GM12878 (cell line): Measurements from ENCODE around the gene LARGE1. TPM values are rescaled to one million over a fixed set of nuclear protein-coding genes. Genes with fewer than 3 reads are reported as not detected.

ENCODE experiments used
- ATAC-seq: fragments of 200-7000 bp; cut with Tn5 transposase; 3 replicates; pipeline ENCODE4 v1.9.1; 2020; ENCODE audit warnings: mild to moderate bottlenecking, moderate library complexity
- BruUV-seq: library from RNA; stranded (reverse); fragments of 400-500 nt; replicated peaks from 2 replicates; lab custom pipeline; 2021; lab: Mats Ljungman, UMichigan
- CTCF ChIA-PET: fragments of 300-600 bp; sonication (Branson Sonifier 250); formaldehyde crosslinking; extraction: SDS; loops from one replicate; lab custom pipeline; 2021; ENCODE audit warnings: inconsistent platforms; lab: Yijun Ruan, JAX
- POLR2A ChIA-PET: fragments of 350-600 bp; formaldehyde crosslinking; extraction: SDS; loops from one replicate; lab custom pipeline; 2021; ENCODE audit warnings: inconsistent platforms; lab: Charles Lee
- RAD21 ChIA-PET: fragments of 300-600 bp; sonication (Branson Sonifier 250); formaldehyde crosslinking; loops from one replicate; lab custom pipeline; 2023; ENCODE audit warnings: antibody characterized with exemption; ENCODE audit not compliant: unreplicated experiment; lab: Charles Lee
- SMC1A ChIA-PET: fragments of 300-600 bp; sonication (Branson Sonifier 250); formaldehyde crosslinking; loops from one replicate; lab custom pipeline; 2023; ENCODE audit not compliant: unreplicated experiment, uncharacterized antibody; lab: Charles Lee
- DNase-seq: peaks from one replicate; pipeline ENCODE4 v3.0.0-alpha.2; 2011; ENCODE audit warnings: low read depth, low spot score
- FAIRE-seq: peaks from 3 replicates; lab custom pipeline; 2011; peaks lifted over from hg19 to GRCh38; lab: Jason Lieb, UNC
- H2AFZ ChIP-seq: 2 replicates; pipeline ENCODE4 v1.6.0; 2011; ENCODE audit warnings: low read depth, low read length, control low read depth; ENCODE audit not compliant: control insufficient read depth
- H3K27ac ChIP-seq: 2 replicates; pipeline ENCODE4 v1.5.1; 2011; ENCODE audit warnings: control low read depth; ENCODE audit not compliant: control insufficient read depth, insufficient read depth
- H3K27me3 ChIP-seq, 2 experiments: replicated peaks in 1 of 2; 2 replicates each; pipeline versions ENCODE4 v1.6.0 to v1.6.1; 2011; ENCODE audit warnings: low read length in 1 of 2; ENCODE audit not compliant: control insufficient read depth in 2 of 2, insufficient read depth in 2 of 2
- H3K36me3 ChIP-seq, 2 experiments: 2 replicates each; pipeline ENCODE4 v1.5.1; 2011; ENCODE audit warnings: low read length in 1 of 2; ENCODE audit not compliant: control insufficient read depth in 2 of 2, insufficient read depth in 2 of 2
- H3K4me1 ChIP-seq: 2 replicates; pipeline ENCODE4 v1.6.1; 2011; ENCODE audit warnings: mild to moderate bottlenecking, low read length, moderate library complexity, mixed read lengths; ENCODE audit not compliant: control insufficient read depth, insufficient read depth
- H3K4me2 ChIP-seq: 2 replicates; pipeline ENCODE4 v1.6.0; 2011; ENCODE audit warnings: control low read depth; ENCODE audit not compliant: control insufficient read depth, insufficient read depth
- H3K4me3 ChIP-seq: fragments of 200-600 bp; sonication (generic); 2 replicates; pipeline ENCODE4 v1.5.1; 2016
- H3K79me2 ChIP-seq: 2 replicates; pipeline ENCODE4 v1.6.0; 2011; ENCODE audit warnings: low read length; ENCODE audit not compliant: control insufficient read depth, insufficient read depth
- H3K9ac ChIP-seq: 2 replicates; pipeline ENCODE4 v1.8.0; 2011; ENCODE audit warnings: low read length, control low read depth, mixed read lengths; ENCODE audit not compliant: control insufficient read depth, insufficient read depth
- H3K9me3 ChIP-seq: replicated peaks from 3 replicates; pipeline ENCODE4 v1.5.1; 2011; ENCODE audit warnings: mild to moderate bottlenecking, low read length; ENCODE audit not compliant: control insufficient read depth, insufficient read depth
- H4K20me1 ChIP-seq: 2 replicates; pipeline ENCODE4 v1.6.0; 2011; ENCODE audit not compliant: control insufficient read depth, insufficient read depth
- BRCA1 ChIP-seq: IDR thresholded peaks from 2 replicates; pipeline ENCODE4 v1.6.1; 2011; ENCODE audit warnings: low read depth, low read length, improper control_type of control experiment
- CREM ChIP-seq: IDR thresholded peaks from 2 replicates; pipeline ENCODE4 v1.6.1; 2014; ENCODE audit warnings: antibody characterized with exemption, low read depth
- RB1 ChIP-seq: fragments of 450-650 bp; formaldehyde crosslinking; IDR thresholded peaks from 2 replicates; pipeline ENCODE4 v1.6.1; 2017; ENCODE audit warnings: mild to moderate bottlenecking, borderline replicate concordance
- SRF ChIP-seq, 2 experiments: IDR thresholded peaks; 2 replicates each; pipeline ENCODE4 v1.6.1; 2011; ENCODE audit warnings: low read depth in 2 of 2, low read length in 2 of 2, mild to moderate bottlenecking in 1 of 2, moderate library complexity in 1 of 2
- SUZ12 ChIP-seq: fragments of 200-600 bp; sonication (generic); IDR thresholded peaks from one replicate; pipeline ENCODE4 v1.6.1; 2018; ENCODE audit warnings: antibody characterized with exemption, mild to moderate bottlenecking; ENCODE audit not compliant: unreplicated experiment
- YBX1 ChIP-seq: fragments of 450-650 bp; IDR thresholded peaks from 2 replicates; pipeline ENCODE4 v1.6.1; 2016; ENCODE audit warnings: antibody characterized with exemption
- ZZZ3 ChIP-seq: IDR thresholded peaks from 2 replicates; pipeline ENCODE4 v1.6.1; 2011; ENCODE audit warnings: low read depth; ENCODE audit not compliant: control insufficient read depth, insufficient read length
- WGBS: methylation state at CpG from one replicate; pipeline ENCODE4 v1.1.6; 2016; ENCODE audit warnings: low lambda C conversion rate; ENCODE audit not compliant: insufficient replicate concordance, insufficient coverage; ENCODE audit errors: missing lambda C conversion rate; 5-methylcytosine and 5-hydroxymethylcytosine counted together
- in situ Hi-C: fragments of 300-500 bp; cut with MboI; formaldehyde crosslinking; loops from 9 replicates; pipeline ENCODE4 v1.14.3; 2018; ENCODE audit warnings: mixed read lengths
- intact Hi-C: fragments of 100-400 bp; cut with micrococcal nuclease; formaldehyde crosslinking; loops from one replicate; pipeline ENCODE4 v1.14.2; 2022; ENCODE audit not compliant: unreplicated experiment
- polyA plus RNA-seq, 11 experiments: library from polyadenylated mRNA; depleted of rRNA in 4 of 11; unstranded in 6 of 11; stranded (reverse) in 5 of 11; fragments of >200 nt; fragmentation: Nextera tagmentation in 4 of 11; fragmentation: Illumina TruSeq in 1 of 11; extraction: Ambion mirVana in 4 of 11; extraction: Trizol in 1 of 11; gene quantifications; 1 replicate in 1 of 11; 2 replicates in 10 of 11; pipeline versions ENCODE4 v1.2.1 to v1.2.3, GENCODE V29; 2011 to 2016; ENCODE audit warnings: inconsistent platforms in 2 of 11, missing spikeins in 2 of 11, low read depth in 1 of 11
- total RNA-seq, 4 experiments: library from RNA; depleted of rRNA in 3 of 4; stranded (reverse); fragments of >200 nt in 3 of 4; fragmentation: Illumina TruSeq in 1 of 4; extraction: Trizol in 1 of 4; gene quantifications; 2 replicates each; pipeline versions ENCODE4 v1.2.1 to v1.2.3, GENCODE V29; 2013 to 2021
- TF ChIP-seq, protein P1 (sequence below): fragments of 450-650 bp; IDR thresholded peaks from 2 replicates; pipeline ENCODE4 v1.6.1; 2017; ENCODE audit warnings: low read depth, mild to moderate bottlenecking, moderate library complexity
- TF ChIP-seq, protein P2 (sequence below): IDR thresholded peaks from 2 replicates; pipeline ENCODE4 v1.6.1; 2012; ENCODE audit warnings: low read depth, low read length, improper control_type of control experiment
- TF ChIP-seq, protein P3 (sequence below): IDR thresholded peaks from 2 replicates; pipeline ENCODE4 v1.6.1; 2012; ENCODE audit warnings: low read length, inconsistent platforms
- TF ChIP-seq, protein P4 (sequence below): fragments of 450-650 bp; IDR thresholded peaks from 2 replicates; pipeline ENCODE4 v1.6.1; 2017; ENCODE audit warnings: mild to moderate bottlenecking
- TF ChIP-seq, protein P5 (sequence below): fragments of 450-650 bp; IDR thresholded peaks from 2 replicates; pipeline ENCODE4 v1.6.1; 2017; ENCODE audit warnings: antibody characterized with exemption, mild to moderate bottlenecking, moderate library complexity

LARGE1 gene
- total and polyA plus RNA-seq, 10 of the 15 experiments (the other 5 are each of a cell fraction or from before 2014, with no cell fraction given) = 3.2 to 41.4 (median 17.3) TPM

DNA sequence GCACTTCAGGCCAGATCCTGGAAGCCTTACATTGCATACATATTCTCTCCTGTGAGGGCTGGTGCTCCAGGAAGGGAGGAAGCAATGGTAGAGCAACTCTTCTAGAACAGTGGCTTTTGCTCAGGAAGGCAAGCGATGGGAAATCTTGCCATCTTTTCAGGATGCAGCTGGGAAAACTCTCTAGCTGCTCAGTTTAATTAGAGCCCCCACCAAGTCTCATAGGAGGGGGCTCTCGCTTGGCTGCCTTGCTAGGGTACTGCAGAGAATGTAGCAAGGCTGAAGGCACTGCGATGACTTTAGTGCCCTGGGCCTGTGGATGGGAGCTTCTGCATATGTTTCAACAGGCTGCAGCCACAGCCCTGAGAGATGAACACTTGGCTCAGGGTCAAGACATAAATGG lies 504.9 kb downstream of the LARGE1 start:
- DNase-seq (no peak), FAIRE-seq (no peak), ATAC-seq (no peak)
- H3K27ac ChIP-seq = no peak overlapping the region
- H2AFZ ChIP-seq = no peak overlapping the region
- no peak overlapping the region for H3K9ac ChIP-seq
- no TSS peak for BruUV-seq
- in situ Hi-C loops = no loop called here
- H3K4me1 ChIP-seq = no peaks in the 10 kb centered on the region
- no peaks in the 10 kb centered on the region for H4K20me1 ChIP-seq
- no peaks in the 10 kb centered on the region; the same call in 2 of the 3 replicates for H3K9me3 ChIP-seq
- SMC1A ChIA-PET = interaction anchor here (0.7 to 1.6 kb wide), 4 partner anchors 10 to 83 kb away, joined by 3 to 4 read pairs (median 3); no protein-coding TSS in a partner anchor
- no peaks in the 10 kb centered on the region for H3K27me3 ChIP-seq
- WGBS = 100% methylated on average over 3 of the region's 3 CpGs
- H3K4me3 ChIP-seq = no peak overlapping the region
- POLR2A ChIA-PET = no interaction called here
- H3K36me3 ChIP-seq = no peaks in the 10 kb centered on the region
- CTCF ChIA-PET = interaction anchor here (0.5 to 1.4 kb wide), 3 partner anchors 12 to 208 kb away, joined by 3 to 7 read pairs (median 3); no protein-coding TSS in a partner anchor
- intact Hi-C loops = no loop called here
- no peak overlapping the region for H3K4me2 ChIP-seq
- RAD21 ChIA-PET = interaction anchor here (1.3 kb wide), 1 partner anchor 113 kb away, joined by 3 read pairs; no protein-coding TSS in a partner anchor
- no peaks in the 10 kb centered on the region for H3K79me2 ChIP-seq
- no peak for TF ChIP-seq SUZ12
- no peak for TF ChIP-seq SRF (IDR thresholded peaks at IDR 0.05; ENCODE audit: low read depth in 2 of 2, low read length in 2 of 2)
- TF ChIP-seq, protein P1, sequence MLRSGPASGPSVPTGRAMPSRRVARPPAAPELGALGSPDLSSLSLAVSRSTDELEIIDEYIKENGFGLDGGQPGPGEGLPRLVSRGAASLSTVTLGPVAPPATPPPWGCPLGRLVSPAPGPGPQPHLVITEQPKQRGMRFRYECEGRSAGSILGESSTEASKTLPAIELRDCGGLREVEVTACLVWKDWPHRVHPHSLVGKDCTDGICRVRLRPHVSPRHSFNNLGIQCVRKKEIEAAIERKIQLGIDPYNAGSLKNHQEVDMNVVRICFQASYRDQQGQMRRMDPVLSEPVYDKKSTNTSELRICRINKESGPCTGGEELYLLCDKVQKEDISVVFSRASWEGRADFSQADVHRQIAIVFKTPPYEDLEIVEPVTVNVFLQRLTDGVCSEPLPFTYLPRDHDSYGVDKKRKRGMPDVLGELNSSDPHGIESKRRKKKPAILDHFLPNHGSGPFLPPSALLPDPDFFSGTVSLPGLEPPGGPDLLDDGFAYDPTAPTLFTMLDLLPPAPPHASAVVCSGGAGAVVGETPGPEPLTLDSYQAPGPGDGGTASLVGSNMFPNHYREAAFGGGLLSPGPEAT = no peak
- TF ChIP-seq, protein P2, sequence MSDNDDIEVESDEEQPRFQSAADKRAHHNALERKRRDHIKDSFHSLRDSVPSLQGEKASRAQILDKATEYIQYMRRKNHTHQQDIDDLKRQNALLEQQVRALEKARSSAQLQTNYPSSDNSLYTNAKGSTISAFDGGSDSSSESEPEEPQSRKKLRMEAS = no peak
- no peak for TF ChIP-seq YBX1
- TF ChIP-seq CREM = no peak
- TF ChIP-seq, protein P3, sequence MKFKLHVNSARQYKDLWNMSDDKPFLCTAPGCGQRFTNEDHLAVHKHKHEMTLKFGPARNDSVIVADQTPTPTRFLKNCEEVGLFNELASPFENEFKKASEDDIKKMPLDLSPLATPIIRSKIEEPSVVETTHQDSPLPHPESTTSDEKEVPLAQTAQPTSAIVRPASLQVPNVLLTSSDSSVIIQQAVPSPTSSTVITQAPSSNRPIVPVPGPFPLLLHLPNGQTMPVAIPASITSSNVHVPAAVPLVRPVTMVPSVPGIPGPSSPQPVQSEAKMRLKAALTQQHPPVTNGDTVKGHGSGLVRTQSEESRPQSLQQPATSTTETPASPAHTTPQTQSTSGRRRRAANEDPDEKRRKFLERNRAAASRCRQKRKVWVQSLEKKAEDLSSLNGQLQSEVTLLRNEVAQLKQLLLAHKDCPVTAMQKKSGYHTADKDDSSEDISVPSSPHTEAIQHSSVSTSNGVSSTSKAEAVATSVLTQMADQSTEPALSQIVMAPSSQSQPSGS = no peak
- TF ChIP-seq ZZZ3 = no peak
- TF ChIP-seq BRCA1 = no peak
- TF ChIP-seq, protein P4, sequence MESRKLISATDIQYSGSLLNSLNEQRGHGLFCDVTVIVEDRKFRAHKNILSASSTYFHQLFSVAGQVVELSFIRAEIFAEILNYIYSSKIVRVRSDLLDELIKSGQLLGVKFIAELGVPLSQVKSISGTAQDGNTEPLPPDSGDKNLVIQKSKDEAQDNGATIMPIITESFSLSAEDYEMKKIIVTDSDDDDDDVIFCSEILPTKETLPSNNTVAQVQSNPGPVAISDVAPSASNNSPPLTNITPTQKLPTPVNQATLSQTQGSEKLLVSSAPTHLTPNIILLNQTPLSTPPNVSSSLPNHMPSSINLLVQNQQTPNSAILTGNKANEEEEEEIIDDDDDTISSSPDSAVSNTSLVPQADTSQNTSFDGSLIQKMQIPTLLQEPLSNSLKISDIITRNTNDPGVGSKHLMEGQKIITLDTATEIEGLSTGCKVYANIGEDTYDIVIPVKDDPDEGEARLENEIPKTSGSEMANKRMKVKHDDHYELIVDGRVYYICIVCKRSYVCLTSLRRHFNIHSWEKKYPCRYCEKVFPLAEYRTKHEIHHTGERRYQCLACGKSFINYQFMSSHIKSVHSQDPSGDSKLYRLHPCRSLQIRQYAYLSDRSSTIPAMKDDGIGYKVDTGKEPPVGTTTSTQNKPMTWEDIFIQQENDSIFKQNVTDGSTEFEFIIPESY = no peak
- TF ChIP-seq, protein P5, sequence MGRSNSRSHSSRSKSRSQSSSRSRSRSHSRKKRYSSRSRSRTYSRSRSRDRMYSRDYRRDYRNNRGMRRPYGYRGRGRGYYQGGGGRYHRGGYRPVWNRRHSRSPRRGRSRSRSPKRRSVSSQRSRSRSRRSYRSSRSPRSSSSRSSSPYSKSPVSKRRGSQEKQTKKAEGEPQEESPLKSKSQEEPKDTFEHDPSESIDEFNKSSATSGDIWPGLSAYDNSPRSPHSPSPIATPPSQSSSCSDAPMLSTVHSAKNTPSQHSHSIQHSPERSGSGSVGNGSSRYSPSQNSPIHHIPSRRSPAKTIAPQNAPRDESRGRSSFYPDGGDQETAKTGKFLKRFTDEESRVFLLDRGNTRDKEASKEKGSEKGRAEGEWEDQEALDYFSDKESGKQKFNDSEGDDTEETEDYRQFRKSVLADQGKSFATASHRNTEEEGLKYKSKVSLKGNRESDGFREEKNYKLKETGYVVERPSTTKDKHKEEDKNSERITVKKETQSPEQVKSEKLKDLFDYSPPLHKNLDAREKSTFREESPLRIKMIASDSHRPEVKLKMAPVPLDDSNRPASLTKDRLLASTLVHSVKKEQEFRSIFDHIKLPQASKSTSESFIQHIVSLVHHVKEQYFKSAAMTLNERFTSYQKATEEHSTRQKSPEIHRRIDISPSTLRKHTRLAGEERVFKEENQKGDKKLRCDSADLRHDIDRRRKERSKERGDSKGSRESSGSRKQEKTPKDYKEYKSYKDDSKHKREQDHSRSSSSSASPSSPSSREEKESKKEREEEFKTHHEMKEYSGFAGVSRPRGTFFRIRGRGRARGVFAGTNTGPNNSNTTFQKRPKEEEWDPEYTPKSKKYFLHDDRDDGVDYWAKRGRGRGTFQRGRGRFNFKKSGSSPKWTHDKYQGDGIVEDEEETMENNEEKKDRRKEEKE = no peak
- no peak for TF ChIP-seq RB1
